ENCODE data around the gene ASXL3. TPM values are rescaled to one million over a fixed set of nuclear protein-coding genes. Genes with fewer than 3 reads are reported as not detected.

The ASXL3 gene
- total RNA-seq, 1 experiment from 2014 or later: not detected

DNA sequence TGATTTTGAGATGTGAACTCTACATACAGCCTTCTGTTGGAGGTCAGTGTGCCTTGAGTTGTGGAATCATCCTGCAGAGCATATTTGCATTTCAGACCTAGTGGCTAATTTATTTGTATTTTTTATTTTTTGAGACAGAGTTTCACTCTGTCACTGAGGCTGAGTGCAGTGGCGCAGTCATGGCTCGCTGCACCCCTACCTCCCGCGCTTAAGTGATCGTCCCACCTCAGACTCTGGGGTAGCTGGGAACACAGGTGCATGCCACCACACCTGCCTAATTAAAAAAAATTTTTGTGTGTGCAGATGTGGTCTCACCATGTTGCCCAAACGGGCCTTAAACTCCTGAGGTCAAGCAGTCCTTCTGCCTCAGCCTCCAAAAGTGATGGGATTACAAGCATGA is 104.4 kb downstream of the ASXL3 start:
- intact Hi-C loops (cut with micrococcal nuclease): no loop called here

DNA sequence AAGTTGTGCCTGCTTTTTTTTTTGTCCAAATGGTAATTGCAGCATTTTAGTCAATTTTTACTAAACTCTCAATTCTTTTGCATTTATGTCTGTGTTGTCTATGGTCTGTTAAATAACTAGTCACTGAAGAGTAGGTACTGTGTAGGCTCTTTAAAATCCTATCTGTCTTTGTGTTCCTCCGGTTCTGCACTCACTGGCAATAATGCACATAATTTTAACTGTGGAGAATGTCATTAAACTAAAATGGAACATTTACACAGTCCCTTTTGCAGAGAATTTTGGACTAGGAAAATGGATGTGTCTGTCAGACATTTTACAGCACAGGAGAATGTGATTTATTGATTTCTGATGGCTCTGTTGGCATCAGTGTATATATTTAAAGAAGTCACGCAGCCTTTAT is 116.6 kb downstream of the ASXL3 start:
- H3K9me2 ChIP-seq (ENCODE audit: insufficient read depth): no peaks in the 10 kb centered on the region
- peaks cover 6 to 29% of the 10 kb centered on the region in 2 experiments; a peak in 2 of 4 replicates for H3K9me3 ChIP-seq (ENCODE audit: control insufficient read depth in 1 of 2, insufficient read depth in 1 of 2, low read depth in 1 of 2, low read length in 2 of 2)
- RAD21 ChIA-PET (ENCODE audit: low non-redundant PET in 1 of 2, low total read pairs in 2 of 2, uncharacterized antibody in 2 of 2, unreplicated experiment in 2 of 2): no interaction called here
- no peak overlapping the region for H3K4me3 ChIP-seq (replicated peaks in 1 of 2; ENCODE audit: low read depth in 1 of 2, low read length in 2 of 2)
- CTCF ChIA-PET: no interaction called here
- H2AFZ ChIP-seq (ENCODE audit: low read depth, low read length, poor library complexity, severe bottlenecking): no peak overlapping the region
- POLR2A ChIA-PET: no interaction called here
- no peaks in the 10 kb centered on the region for H3K27me3 ChIP-seq (ENCODE audit: insufficient read depth, low read length)
- intact Hi-C loops (cut with micrococcal nuclease): no loop called here
- H3K36me3 ChIP-seq (ENCODE audit: control insufficient read depth in 1 of 2, insufficient read depth in 2 of 2, low read length in 2 of 2): no peaks in the 10 kb centered on the region
- no peak for DNase-seq (ENCODE audit: low read depth, low spot score)
- H3K9ac ChIP-seq (ENCODE audit: low read length): no peak overlapping the region
- ATAC-seq: no peak
- H3K79me2 ChIP-seq (ENCODE audit: insufficient read depth, low read length): no peaks in the 10 kb centered on the region
- no TSS peak for BruUV-seq (replicated peaks)
- H3K27ac ChIP-seq (ENCODE audit: low read depth, low read length): no peak overlapping the region
- no peaks in the 10 kb centered on the region for H4K20me1 ChIP-seq (ENCODE audit: insufficient read depth)
- no peaks in the 10 kb centered on the region for H3K4me1 ChIP-seq (ENCODE audit: control insufficient read depth in 1 of 2, insufficient read depth in 2 of 2, low read length in 2 of 2)
- no peak overlapping the region for H3K4me2 ChIP-seq (ENCODE audit: low read length)
- TF ChIP-seq POLR2A (IDR thresholded peaks at IDR 0.05; ENCODE audit: borderline replicate concordance, extremely low read depth, insufficient read depth, insufficient read length): no peak
- TF ChIP-seq CEBPB (IDR thresholded peaks at IDR 0.05; ENCODE audit: low read depth): no peak
- TF ChIP-seq, protein P1, sequence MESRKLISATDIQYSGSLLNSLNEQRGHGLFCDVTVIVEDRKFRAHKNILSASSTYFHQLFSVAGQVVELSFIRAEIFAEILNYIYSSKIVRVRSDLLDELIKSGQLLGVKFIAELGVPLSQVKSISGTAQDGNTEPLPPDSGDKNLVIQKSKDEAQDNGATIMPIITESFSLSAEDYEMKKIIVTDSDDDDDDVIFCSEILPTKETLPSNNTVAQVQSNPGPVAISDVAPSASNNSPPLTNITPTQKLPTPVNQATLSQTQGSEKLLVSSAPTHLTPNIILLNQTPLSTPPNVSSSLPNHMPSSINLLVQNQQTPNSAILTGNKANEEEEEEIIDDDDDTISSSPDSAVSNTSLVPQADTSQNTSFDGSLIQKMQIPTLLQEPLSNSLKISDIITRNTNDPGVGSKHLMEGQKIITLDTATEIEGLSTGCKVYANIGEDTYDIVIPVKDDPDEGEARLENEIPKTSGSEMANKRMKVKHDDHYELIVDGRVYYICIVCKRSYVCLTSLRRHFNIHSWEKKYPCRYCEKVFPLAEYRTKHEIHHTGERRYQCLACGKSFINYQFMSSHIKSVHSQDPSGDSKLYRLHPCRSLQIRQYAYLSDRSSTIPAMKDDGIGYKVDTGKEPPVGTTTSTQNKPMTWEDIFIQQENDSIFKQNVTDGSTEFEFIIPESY (IDR thresholded peaks at IDR 0.05; ENCODE audit: extremely low read depth, insufficient replicate concordance, low read length): no peak
- TF ChIP-seq ZNF274 (IDR thresholded peaks at IDR 0.05; ENCODE audit: low read depth, low read length): no peak
- no peak for TF ChIP-seq EGR1 (IDR thresholded peaks at IDR 0.05; ENCODE audit: low read depth)
- TF ChIP-seq EZH2 (IDR thresholded peaks at IDR 0.05): no peak
- no peak for TF ChIP-seq POLR2AphosphoS5 (IDR thresholded peaks at IDR 0.05; ENCODE audit: low read depth, low read length)
- no peak for TF ChIP-seq FOSL1 (IDR thresholded peaks at IDR 0.05; ENCODE audit: low read depth)
- no peak for TF ChIP-seq SIN3A (IDR thresholded peaks at IDR 0.05; ENCODE audit: low read depth)
- no peak for TF ChIP-seq CBX3 (IDR thresholded peaks at IDR 0.05; ENCODE audit: low read depth)
- TF ChIP-seq SP1 (IDR thresholded peaks at IDR 0.05; ENCODE audit: low read depth): no peak

More for the DNA sequence above, 104.4 kb downstream of the ASXL3 start:
- H3K4me1 ChIP-seq (ENCODE audit: control insufficient read depth in 1 of 2, insufficient read depth in 2 of 2, low read length in 2 of 2): no peaks in the 10 kb centered on the region
- CTCF ChIA-PET: no interaction called here
- H3K36me3 ChIP-seq (ENCODE audit: control insufficient read depth in 1 of 2, insufficient read depth in 2 of 2, low read length in 2 of 2): no peaks in the 10 kb centered on the region
- RAD21 ChIA-PET (ENCODE audit: low non-redundant PET in 1 of 2, low total read pairs in 2 of 2, uncharacterized antibody in 2 of 2, unreplicated experiment in 2 of 2): no interaction called here
- peaks cover 11 to 18% of the 10 kb centered on the region in 2 experiments; a peak in 2 of 4 replicates for H3K9me3 ChIP-seq (ENCODE audit: control insufficient read depth in 1 of 2, insufficient read depth in 1 of 2, low read depth in 1 of 2, low read length in 2 of 2)
- no peak overlapping the region for H3K4me2 ChIP-seq (ENCODE audit: low read length)
- BruUV-seq (replicated peaks): no TSS peak
- H2AFZ ChIP-seq (ENCODE audit: low read depth, low read length, poor library complexity, severe bottlenecking): no peak overlapping the region
- no peak for TF ChIP-seq SIN3A (IDR thresholded peaks at IDR 0.05; ENCODE audit: low read depth)
- no peak for TF ChIP-seq POLR2AphosphoS5 (IDR thresholded peaks at IDR 0.05; ENCODE audit: low read depth, low read length)
- no peak for TF ChIP-seq SP1 (IDR thresholded peaks at IDR 0.05; ENCODE audit: low read depth)
- TF ChIP-seq EZH2phosphoT487 (IDR thresholded peaks at IDR 0.05; ENCODE audit: borderline replicate concordance): no peak
- TF ChIP-seq, protein P2, sequence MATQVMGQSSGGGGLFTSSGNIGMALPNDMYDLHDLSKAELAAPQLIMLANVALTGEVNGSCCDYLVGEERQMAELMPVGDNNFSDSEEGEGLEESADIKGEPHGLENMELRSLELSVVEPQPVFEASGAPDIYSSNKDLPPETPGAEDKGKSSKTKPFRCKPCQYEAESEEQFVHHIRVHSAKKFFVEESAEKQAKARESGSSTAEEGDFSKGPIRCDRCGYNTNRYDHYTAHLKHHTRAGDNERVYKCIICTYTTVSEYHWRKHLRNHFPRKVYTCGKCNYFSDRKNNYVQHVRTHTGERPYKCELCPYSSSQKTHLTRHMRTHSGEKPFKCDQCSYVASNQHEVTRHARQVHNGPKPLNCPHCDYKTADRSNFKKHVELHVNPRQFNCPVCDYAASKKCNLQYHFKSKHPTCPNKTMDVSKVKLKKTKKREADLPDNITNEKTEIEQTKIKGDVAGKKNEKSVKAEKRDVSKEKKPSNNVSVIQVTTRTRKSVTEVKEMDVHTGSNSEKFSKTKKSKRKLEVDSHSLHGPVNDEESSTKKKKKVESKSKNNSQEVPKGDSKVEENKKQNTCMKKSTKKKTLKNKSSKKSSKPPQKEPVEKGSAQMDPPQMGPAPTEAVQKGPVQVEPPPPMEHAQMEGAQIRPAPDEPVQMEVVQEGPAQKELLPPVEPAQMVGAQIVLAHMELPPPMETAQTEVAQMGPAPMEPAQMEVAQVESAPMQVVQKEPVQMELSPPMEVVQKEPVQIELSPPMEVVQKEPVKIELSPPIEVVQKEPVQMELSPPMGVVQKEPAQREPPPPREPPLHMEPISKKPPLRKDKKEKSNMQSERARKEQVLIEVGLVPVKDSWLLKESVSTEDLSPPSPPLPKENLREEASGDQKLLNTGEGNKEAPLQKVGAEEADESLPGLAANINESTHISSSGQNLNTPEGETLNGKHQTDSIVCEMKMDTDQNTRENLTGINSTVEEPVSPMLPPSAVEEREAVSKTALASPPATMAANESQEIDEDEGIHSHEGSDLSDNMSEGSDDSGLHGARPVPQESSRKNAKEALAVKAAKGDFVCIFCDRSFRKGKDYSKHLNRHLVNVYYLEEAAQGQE (IDR thresholded peaks at IDR 0.05; ENCODE audit: low read depth): no peak
- no peaks in the 10 kb centered on the region for H3K27me3 ChIP-seq (ENCODE audit: insufficient read depth, low read length)
- no peaks in the 10 kb centered on the region for H4K20me1 ChIP-seq (ENCODE audit: insufficient read depth)
- H3K4me3 ChIP-seq (replicated peaks in 1 of 2; ENCODE audit: low read depth in 1 of 2, low read length in 2 of 2): no peak overlapping the region
- no peaks in the 10 kb centered on the region for H3K79me2 ChIP-seq (ENCODE audit: insufficient read depth, low read length)
- no peak overlapping the region for H3K9ac ChIP-seq (ENCODE audit: low read length)
- H3K27ac ChIP-seq (ENCODE audit: low read depth, low read length): no peak overlapping the region
- DNase-seq (ENCODE audit: low read depth, low spot score) (no peak), ATAC-seq (no peak)
- POLR2A ChIA-PET: no interaction called here
- no peaks in the 10 kb centered on the region for H3K9me2 ChIP-seq (ENCODE audit: insufficient read depth)

Data from HCT116 (cell line).